Stomach (tissue), 19 donors: Measurements from ENCODE around the gene TAF11L12. TPM values are rescaled to one million over a fixed set of nuclear protein-coding genes. Genes with fewer than 3 reads are reported as not detected.
"Not testable (repeated sequence)": the region's sequence is repeated elsewhere in the genome, so short reads cannot be mapped to it uniquely, and the experiment has no call there.

Experiments used
- DNase-seq, 2 donors: peaks; one replicate each; pipeline versions ENCODE4 v3.0.0 to v3.0.0-alpha.2; 2013 to 2019
- H3K27ac ChIP-seq, 5 donors: fragments of 200-600 bp in 4 of 5; sonication (generic) in 4 of 5; one replicate each; pipeline ENCODE4 v1.5.1; 2013 to 2019; ENCODE audit warnings: mild to moderate bottlenecking in 1 of 5, moderate library complexity in 1 of 5
- H3K27me3 ChIP-seq, 3 donors: fragments of 200-600 bp; sonication (generic); one replicate each; pipeline ENCODE4 v1.5.1; 2017 to 2019; ENCODE audit warnings: mixed run types in 1 of 3
- H3K36me3 ChIP-seq, 4 donors: fragments of 200-600 bp; sonication (generic); 1 replicate in 3 of 4; 2 replicates in 1 of 4; pipeline ENCODE4 v1.5.1; 2016 to 2019
- H3K4me1 ChIP-seq, 4 donors: fragments of 200-600 bp; sonication (generic); one replicate each; pipeline ENCODE4 v1.5.1; 2016 to 2019
- H3K4me3 ChIP-seq, 4 donors: fragments of 200-600 bp; sonication (generic) in 3 of 4; one replicate each; pipeline ENCODE4 v1.5.1; 2016 to 2019; ENCODE audit warnings: mild to moderate bottlenecking in 1 of 4
- H3K9me3 ChIP-seq, 4 donors: fragments of 200-600 bp; sonication (generic); one replicate each; pipeline ENCODE4 v1.5.1; 2016 to 2019
- CTCF ChIP-seq, 7 experiments: fragments of 450-650 bp in 4 of 7; fragments of 200-600 bp in 3 of 7; sonication (generic) in 3 of 7; IDR thresholded peaks; one replicate each; pipeline ENCODE4 v1.5.1; 2016 to 2019; ENCODE audit warnings: antibody characterized with exemption in 7 of 7, control low read depth in 2 of 7, mild to moderate bottlenecking in 1 of 7
- EP300 ChIP-seq: sonication (generic); formaldehyde crosslinking; IDR thresholded peaks from one replicate; pipeline ENCODE4 v1.6.1; 2017; ENCODE audit warnings: antibody characterized with exemption
- POLR2AphosphoS5 ChIP-seq, 3 donors: sonication (generic); formaldehyde crosslinking; IDR thresholded peaks; one replicate each; pipeline ENCODE4 v1.6.1; 2016; ENCODE audit warnings: antibody characterized with exemption in 3 of 3
- WGBS, 5 donors: extraction: QIAGEN DNeasy Blood & Tissue Kit in 3 of 5; methylation state at CpG; one replicate each; pipeline versions ENCODE4 v1.1.5 to v1.1.7; 2013 to 2018; 5-methylcytosine and 5-hydroxymethylcytosine counted together
- intact Hi-C: fragments of 100-400 bp; cut with DNase I; formaldehyde crosslinking; loops from one replicate; pipeline ENCODE4 v1.15.1; 2023; ENCODE audit warnings: low total_unique reads
- long read RNA-seq, 10 donors: transcript quantifications; one replicate each; lab custom pipeline, GENCODE V29; 2026
- polyA plus RNA-seq, 3 donors: library from polyadenylated mRNA; stranded (reverse); fragments of 200-250 nt; gene quantifications; one replicate each; pipeline ENCODE4 v1.2.3, GENCODE V29; 2013
- total RNA-seq, 5 donors: library from RNA; depleted of rRNA; stranded (reverse); fragments of >200 nt; gene quantifications; one replicate each; pipeline versions ENCODE4 v1.1.0 to v1.2.3, GENCODE V29; 2014 to 2016
- donor health status: healthy with polysubstance abuse.
- donor health status: Bipolar disorder and iron deficiency.
- donor health status: healthy.

TAF11L12 gene
- total RNA-seq (not detected), polyA plus RNA-seq (not detected)
- long read RNA-seq, donor 1 = 0 reads
- long read RNA-seq, donor 2 = 0 reads
- long read RNA-seq, donor 3 = 0 reads
- long read RNA-seq, donor 4 = 0 reads
- long read RNA-seq, donor 5 = 0 reads
- long read RNA-seq, donor 6 = 0 reads
- long read RNA-seq, donor 7 = 0 reads
- long read RNA-seq, donor 8 = 0 reads
- long read RNA-seq, donor 9 = 0 reads
- long read RNA-seq, donor 10 = 0 reads

DNA sequence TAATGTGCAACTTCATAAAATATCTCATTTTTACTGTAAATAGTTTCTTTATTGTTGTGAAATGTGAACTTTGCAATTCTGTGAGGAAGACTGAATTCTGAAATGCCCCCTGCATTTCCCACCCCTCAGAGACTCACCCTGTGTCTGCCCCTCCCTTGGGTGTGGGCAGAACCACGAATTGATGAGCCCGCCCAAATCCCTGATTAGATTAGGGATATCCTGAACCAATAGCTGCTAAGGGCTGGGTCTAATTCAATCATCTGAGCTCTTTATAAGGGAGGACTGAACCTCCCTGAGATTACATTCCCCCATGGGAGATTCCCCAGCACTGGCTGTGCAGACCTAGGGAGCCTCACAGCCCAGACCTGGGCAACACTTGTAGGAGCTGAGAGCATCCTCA lies at the start of gene TAF11L12:
TAF11L12 (plus strand) TSS at position 301 of the 400 bp plus-strand sequence.
- H3K4me1 ChIP-seq, H3K36me3 ChIP-seq, H3K4me3 ChIP-seq, intact Hi-C loops, DNase-seq, H3K9me3 ChIP-seq, H3K27me3 ChIP-seq, H3K27ac ChIP-seq: not testable (repeated sequence)
- WGBS, 5 donors = 43 to 80% (median 60%) methylated on average over 1 to 2 of the region's 2 CpGs

- H3K36me3 ChIP-seq, DNase-seq, intact Hi-C loops, H3K4me3 ChIP-seq, H3K27me3 ChIP-seq, H3K4me1 ChIP-seq, H3K9me3 ChIP-seq, H3K27ac ChIP-seq: not testable (repeated sequence)
- WGBS, 5 donors = no CpG with 5 or more reads among the region's 16 CpGs
These were observed 24.5 kb upstream of the TAF11L12 start, which contains the start of gene TAF11L7 for GRCh38 chr5:17585658-17586057. Gene TAF11L7, minus strand, starts transcription at chr5:17585758.

GRCh38 chr5:17590860-17591259 lies 19.3 kb upstream of the TAF11L12 start, which contains the start of gene TAF11L8:
Gene TAF11L8, minus strand, starts transcription at chr5:17590960.
- no CpG with 5 or more reads among the region's 16 CpGs for WGBS, 5 donors
- intact Hi-C loops = not testable (repeated sequence)

DNA sequence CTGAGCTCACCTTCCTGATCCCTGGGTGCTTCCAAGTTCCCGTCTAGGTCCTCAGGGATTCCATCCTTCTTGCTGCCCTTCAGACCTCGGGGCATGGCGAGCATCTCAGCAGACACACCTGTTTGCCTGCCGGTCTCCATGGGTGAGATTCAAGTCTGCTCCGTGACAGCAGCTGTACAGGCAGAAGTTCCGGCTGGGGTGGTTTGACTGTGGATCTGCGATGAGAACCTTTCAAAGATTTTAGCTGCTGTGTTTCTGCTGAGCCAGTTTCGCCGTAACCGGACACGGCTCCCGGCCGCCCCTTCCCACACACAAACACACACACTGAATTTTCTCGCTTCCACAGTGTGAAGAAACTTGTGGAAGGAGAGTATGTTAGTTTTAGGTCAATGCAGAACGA lies 15.9 kb upstream of the TAF11L12 start, which contains the start of gene TAF11L9:
TAF11L9 (minus strand) TSS at position 140 of the 400 bp plus-strand sequence.
- 91 to 98% (median 92%) methylated on average over 5 to 13 of the region's 15 CpGs for WGBS, 5 donors
- H3K9me3 ChIP-seq, H3K4me1 ChIP-seq, H3K27me3 ChIP-seq, DNase-seq, H3K4me3 ChIP-seq, intact Hi-C loops, H3K27ac ChIP-seq, H3K36me3 ChIP-seq: not testable (repeated sequence)

More at GRCh38 chr5:17590860-17591259, 19.3 kb upstream of the TAF11L12 start, which contains the start of gene TAF11L8:
- H3K4me1 ChIP-seq, H3K36me3 ChIP-seq, H3K27ac ChIP-seq, H3K27me3 ChIP-seq, H3K4me3 ChIP-seq, DNase-seq, H3K9me3 ChIP-seq: not testable (repeated sequence)

DNA sequence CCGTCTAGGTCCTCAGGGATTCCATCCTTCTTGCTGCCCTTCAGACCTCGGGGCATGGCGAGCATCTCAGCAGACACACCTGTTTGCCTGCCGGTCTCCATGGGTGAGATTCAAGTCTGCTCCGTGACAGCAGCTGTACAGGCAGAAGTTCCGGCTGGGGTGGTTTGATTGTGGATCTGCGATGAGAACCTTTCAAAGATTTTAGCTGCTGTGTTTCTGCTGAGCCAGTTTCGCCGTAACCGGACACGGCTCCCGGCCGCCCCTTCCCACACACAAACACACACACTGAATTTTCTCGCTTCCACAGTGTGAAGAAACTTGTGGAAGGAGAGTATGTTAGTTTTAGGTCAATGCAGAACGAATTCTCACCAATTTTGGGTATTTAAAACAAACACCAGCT lies 12.5 kb upstream of the TAF11L12 start, which contains the start of gene TAF11L10:
TAF11L10 (minus strand) TSS at position 101 of the 400 bp plus-strand sequence.
- H3K4me3 ChIP-seq, DNase-seq, intact Hi-C loops, H3K36me3 ChIP-seq, H3K4me1 ChIP-seq, H3K27me3 ChIP-seq, H3K27ac ChIP-seq, H3K9me3 ChIP-seq: not testable (repeated sequence)
- WGBS, 5 donors = no CpG with 5 or more reads among the region's 15 CpGs

DNA sequence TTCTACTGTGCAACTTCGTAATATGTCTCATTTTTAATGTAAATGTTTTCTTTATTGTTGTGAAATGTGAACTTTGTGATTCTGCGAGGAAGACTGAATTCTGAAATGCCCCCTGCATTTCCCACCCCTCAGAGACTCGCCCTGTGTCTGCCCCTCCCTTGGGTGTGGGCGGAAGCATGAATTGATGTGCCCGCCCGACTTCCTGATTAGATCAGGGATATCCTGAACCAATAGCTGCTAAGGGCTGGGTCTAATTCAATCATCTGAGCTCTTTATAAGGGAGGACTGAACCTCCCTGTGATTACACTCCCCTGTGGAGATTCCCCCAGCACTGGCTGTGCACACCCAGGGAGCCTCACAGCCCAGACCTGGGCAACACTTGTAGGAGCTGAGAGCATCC lies 6.3 kb upstream of the TAF11L12 start, which contains the start of gene TAF11L11:
TAF11L11 (plus strand) TSS at position 304 of the 400 bp plus-strand sequence.
- intact Hi-C loops, DNase-seq: not testable (repeated sequence)
- WGBS, 5 donors = 43 to 67% (median 57%) methylated on average over 6 of the region's 6 CpGs

DNA sequence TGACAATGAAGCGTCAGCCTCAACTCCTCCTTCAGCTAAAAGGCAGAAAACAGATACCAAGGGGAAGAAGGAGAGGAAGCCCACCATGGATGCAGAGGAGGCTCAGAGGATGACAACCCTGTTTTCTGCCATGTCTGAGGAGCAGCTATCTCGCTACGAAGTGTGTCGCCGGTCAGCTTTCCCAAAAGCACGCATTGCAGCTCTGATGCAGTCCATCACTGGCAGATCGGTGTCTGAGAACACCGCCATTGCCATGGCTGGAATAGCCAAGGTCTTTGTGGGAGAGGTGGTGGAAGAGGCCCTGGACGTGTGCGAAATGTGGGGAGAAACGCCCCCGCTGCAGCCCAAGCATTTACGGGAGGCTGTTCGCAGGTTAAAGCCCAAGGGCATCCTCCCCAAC lies 5.2 kb upstream of the TAF11L12 start:
- intact Hi-C loops = no loop called here
- 94 to 96% (median 95%) methylated on average over 13 to 14 of the region's 14 CpGs for WGBS, 5 donors
- no peak for TF ChIP-seq CTCF (IDR thresholded peaks at IDR 0.05)
- no peak for TF ChIP-seq EP300
- TF ChIP-seq POLR2AphosphoS5 (IDR thresholded peaks at IDR 0.05) = no peak

More for the DNA sequence above, 6.3 kb upstream of the TAF11L12 start, which contains the start of gene TAF11L11:
- H3K27me3 ChIP-seq, H3K27ac ChIP-seq, H3K4me3 ChIP-seq, H3K9me3 ChIP-seq, H3K4me1 ChIP-seq, H3K36me3 ChIP-seq: not testable (repeated sequence)

GRCh38 chr5:17607461-17607860 lies 2.7 kb upstream of the TAF11L12 start:
- H3K27ac ChIP-seq, H3K4me3 ChIP-seq, DNase-seq, H3K9me3 ChIP-seq, H3K27me3 ChIP-seq, H3K4me1 ChIP-seq, H3K36me3 ChIP-seq, intact Hi-C loops: not testable (repeated sequence)
- WGBS, 5 donors = 80 to 94% (median 91%) methylated on average over 3 to 4 of the region's 4 CpGs

More for the DNA sequence above, 5.2 kb upstream of the TAF11L12 start:
- H3K4me3 ChIP-seq = no peak overlapping the region
- DNase-seq = no peak
- H3K27me3 ChIP-seq = no peaks in the 10 kb centered on the region
- no peak overlapping the region for H3K27ac ChIP-seq
- H3K9me3 ChIP-seq = peaks cover 0 to 4% (median 0%) of the 10 kb centered on the region in 4 donors
- no peaks in the 10 kb centered on the region for H3K36me3 ChIP-seq
- no peaks in the 10 kb centered on the region for H3K4me1 ChIP-seq
